CD14-positive monocyte (primary cell): ENCODE measurements around the gene UNC13B. TPM values are rescaled to one million over a fixed set of nuclear protein-coding genes. Genes with fewer than 3 reads are reported as not detected.

Source experiments
- DNase-seq, 3 donors: peaks; one replicate each; pipeline ENCODE4 v3.0.0-alpha.2; 2011 to 2022
- H2AFZ ChIP-seq: 2 replicates; pipeline ENCODE4 v1.6.0; 2012; ENCODE audit warnings: mild to moderate bottlenecking, low read depth, low read length, inconsistent platforms; ENCODE audit not compliant: insufficient read depth, poor library complexity, severe bottlenecking
- H3K27ac ChIP-seq, 2 donors: 1 replicate in 1 of 2; 2 replicates in 1 of 2; pipeline ENCODE4 v1.5.1; 2012 to 2013; ENCODE audit warnings: low read length in 2 of 2, control low read depth in 1 of 2, inconsistent platforms in 1 of 2, low read depth in 1 of 2, mild to moderate bottlenecking in 1 of 2
- H3K27me3 ChIP-seq, 2 donors: one replicate each; pipeline versions ENCODE4 v1.6.0 to v1.6.1; 2011 to 2013; ENCODE audit warnings: low read length in 2 of 2; ENCODE audit not compliant: control insufficient read depth in 2 of 2, insufficient read depth in 2 of 2
- H3K36me3 ChIP-seq, 2 donors: replicated peaks in 1 of 2; 1 replicate in 1 of 2; 2 replicates in 1 of 2; pipeline versions ENCODE4 v1.5.1 to v1.6.1; 2012 to 2013; ENCODE audit warnings: low read length in 2 of 2, control low read depth in 1 of 2, inconsistent platforms in 1 of 2, mild to moderate bottlenecking in 1 of 2; ENCODE audit not compliant: insufficient read depth in 2 of 2, control insufficient read depth in 1 of 2
- H3K4me1 ChIP-seq, 2 donors: 1 replicate in 1 of 2; 2 replicates in 1 of 2; pipeline versions ENCODE4 v1.5.1 to v1.6.1; 2012 to 2013; ENCODE audit warnings: low read length in 2 of 2, control low read depth in 1 of 2, inconsistent platforms in 1 of 2, mild to moderate bottlenecking in 1 of 2, moderate library complexity in 1 of 2; ENCODE audit not compliant: insufficient read depth in 2 of 2, control insufficient read depth in 1 of 2
- H3K4me2 ChIP-seq: replicated peaks from 2 replicates; pipeline ENCODE3; 2012; ENCODE audit warnings: low read length, moderate library complexity, mild to moderate bottlenecking; ENCODE audit not compliant: poor library complexity, severe bottlenecking; ENCODE audit errors: extremely low read depth
- H3K4me3 ChIP-seq, 3 experiments: fragments of 200-600 bp in 1 of 3; sonication (generic) in 1 of 3; replicated peaks in 1 of 3; 1 replicate in 2 of 3; 2 replicates in 1 of 3; pipeline ENCODE4 v1.5.1; 2011 to 2013; ENCODE audit warnings: low read length in 3 of 3, mild to moderate bottlenecking in 3 of 3, control low read depth in 2 of 3, low read depth in 2 of 3, inconsistent platforms in 1 of 3, moderate library complexity in 1 of 3
- H3K79me2 ChIP-seq: 2 replicates; pipeline ENCODE4 v1.6.0; 2012; ENCODE audit warnings: mild to moderate bottlenecking, control low read depth, inconsistent platforms, low read length, moderate library complexity; ENCODE audit not compliant: insufficient read depth
- H3K9ac ChIP-seq: 2 replicates; pipeline ENCODE4 v1.6.0; 2017; ENCODE audit warnings: low read length, mild to moderate bottlenecking; ENCODE audit not compliant: insufficient read depth, poor library complexity, severe bottlenecking
- H3K9me3 ChIP-seq, 2 donors: replicated peaks in 1 of 2; 1 replicate in 1 of 2; 2 replicates in 1 of 2; pipeline versions ENCODE4 v1.5.1 to v1.6.1; 2012 to 2013; ENCODE audit warnings: low read length in 2 of 2, control low read depth in 1 of 2; ENCODE audit not compliant: control insufficient read depth in 1 of 2, insufficient read depth in 1 of 2
- H4K20me1 ChIP-seq: 2 replicates; pipeline ENCODE4 v1.6.0; 2012; ENCODE audit warnings: mild to moderate bottlenecking, low read length, control low read depth, moderate library complexity; ENCODE audit not compliant: insufficient read depth
- H3K27ac Mint-ChIP-seq, 7 donors: one replicate each; pipeline ENCODE4 v1.8.0; 2020; ENCODE audit warnings: mild to moderate bottlenecking in 7 of 7, mixed read lengths in 7 of 7, moderate library complexity in 6 of 7, inconsistent platforms in 2 of 7
- H3K27me3 Mint-ChIP-seq, 3 donors: one replicate each; pipeline ENCODE4 v1.8.0; 2021 to 2022; ENCODE audit warnings: low read depth in 3 of 3, mild to moderate bottlenecking in 3 of 3, mixed read lengths in 3 of 3, moderate library complexity in 3 of 3, inconsistent platforms in 1 of 3
- H3K36me3 Mint-ChIP-seq, 2 donors: one replicate each; pipeline ENCODE4 v1.8.0; 2020; ENCODE audit warnings: mixed read lengths in 2 of 2, inconsistent platforms in 1 of 2, mild to moderate bottlenecking in 1 of 2
- H3K4me1 Mint-ChIP-seq: one replicate; pipeline ENCODE4 v1.8.0; 2020; ENCODE audit warnings: mild to moderate bottlenecking, mixed read lengths
- H3K4me3 Mint-ChIP-seq, 2 donors: one replicate each; pipeline ENCODE4 v1.8.0; 2020; ENCODE audit warnings: mild to moderate bottlenecking in 2 of 2, mixed read lengths in 2 of 2, moderate library complexity in 1 of 2
- H3K9me3 Mint-ChIP-seq, 7 donors: one replicate each; pipeline ENCODE4 v1.8.0; 2020 to 2022; ENCODE audit warnings: mixed read lengths in 7 of 7, mild to moderate bottlenecking in 6 of 7, moderate library complexity in 6 of 7, inconsistent platforms in 2 of 7
- WGBS: methylation state at CpG from one replicate; pipeline ENCODE4 v1.1.5; 2013; ENCODE audit warnings: missing lambda C conversion rate; ENCODE audit not compliant: insufficient coverage; 5-methylcytosine and 5-hydroxymethylcytosine counted together
- intact Hi-C, 2 donors: fragments of 100-400 bp; cut with micrococcal nuclease; formaldehyde crosslinking; loops; one replicate each; pipeline versions ENCODE4 v1.15.0 to v1.15.1; 2023
- polyA plus RNA-seq, 3 donors: library from polyadenylated mRNA; depleted of rRNA in 1 of 3; unstranded in 2 of 3; stranded (reverse) in 1 of 3; fragments of 300-500 nt in 2 of 3; fragments of >200 nt in 1 of 3; fragmentation: Illumina TruSeq in 2 of 3; gene quantifications; 1 replicate in 2 of 3; 2 replicates in 1 of 3; pipeline ENCODE4 v1.2.3, GENCODE V29; 2012 to 2021
- TF ChIP-seq, protein P1 (sequence below): fragments of 200-600 bp; IDR thresholded peaks from one replicate; pipeline ENCODE4 v1.8.0; 2022; ENCODE audit warnings: antibody characterized with exemption, mild to moderate bottlenecking

The UNC13B gene
- polyA plus RNA-seq, 3 donors: 0.41 to 0.81 (median 0.66) TPM

DNA sequence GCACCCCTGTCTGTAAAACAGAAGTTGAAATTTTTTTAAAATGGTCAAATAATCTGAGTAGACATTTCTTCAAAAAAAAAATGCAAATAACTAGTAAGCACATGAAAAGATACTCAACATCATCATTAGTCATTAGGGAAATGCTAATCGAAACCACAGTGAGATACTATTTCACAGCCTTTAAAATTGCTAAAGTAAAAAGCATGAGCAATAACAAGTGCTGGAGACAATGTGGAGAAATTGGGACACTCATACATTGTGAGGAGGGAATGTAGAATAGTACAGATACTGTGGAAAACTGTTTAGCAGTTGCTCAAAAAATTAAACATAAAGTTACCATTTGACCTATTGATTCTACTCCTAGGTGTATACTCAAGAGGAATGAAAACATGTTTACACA, 269.7 kb downstream of the UNC13B start:
- Histone ChIP-seq H3K4me3 (no peak overlapping the region), H3K4me1 (no peaks in the 10 kb centered on the region), H3K4me2 (no peak overlapping the region), H2AFZ (no peak overlapping the region), H3K9ac (no peak overlapping the region), H3K79me2 (no peaks in the 10 kb centered on the region), H4K20me1 (no peaks in the 10 kb centered on the region), H3K9me3 (peaks cover 0 to 4% of the 10 kb centered on the region in 2 donors), H3K27me3 (no peaks in the 10 kb centered on the region), H3K36me3 (no peaks in the 10 kb centered on the region), H3K27ac (no peak overlapping the region)
- Mint-ChIP-seq H3K27me3 (peaks cover 0 to 9% (median 2%) of the 10 kb centered on the region in 3 donors), H3K36me3 (no peaks in the 10 kb centered on the region), H3K9me3 (peaks cover 0 to 12% (median 10%) of the 10 kb centered on the region in 7 donors), H3K27ac (no peak overlapping the region), H3K4me1 (no peaks in the 10 kb centered on the region), H3K4me3 (no peak overlapping the region)
- no peak for DNase-seq
- intact Hi-C loops: no loop called here
- TF ChIP-seq, protein P1, sequence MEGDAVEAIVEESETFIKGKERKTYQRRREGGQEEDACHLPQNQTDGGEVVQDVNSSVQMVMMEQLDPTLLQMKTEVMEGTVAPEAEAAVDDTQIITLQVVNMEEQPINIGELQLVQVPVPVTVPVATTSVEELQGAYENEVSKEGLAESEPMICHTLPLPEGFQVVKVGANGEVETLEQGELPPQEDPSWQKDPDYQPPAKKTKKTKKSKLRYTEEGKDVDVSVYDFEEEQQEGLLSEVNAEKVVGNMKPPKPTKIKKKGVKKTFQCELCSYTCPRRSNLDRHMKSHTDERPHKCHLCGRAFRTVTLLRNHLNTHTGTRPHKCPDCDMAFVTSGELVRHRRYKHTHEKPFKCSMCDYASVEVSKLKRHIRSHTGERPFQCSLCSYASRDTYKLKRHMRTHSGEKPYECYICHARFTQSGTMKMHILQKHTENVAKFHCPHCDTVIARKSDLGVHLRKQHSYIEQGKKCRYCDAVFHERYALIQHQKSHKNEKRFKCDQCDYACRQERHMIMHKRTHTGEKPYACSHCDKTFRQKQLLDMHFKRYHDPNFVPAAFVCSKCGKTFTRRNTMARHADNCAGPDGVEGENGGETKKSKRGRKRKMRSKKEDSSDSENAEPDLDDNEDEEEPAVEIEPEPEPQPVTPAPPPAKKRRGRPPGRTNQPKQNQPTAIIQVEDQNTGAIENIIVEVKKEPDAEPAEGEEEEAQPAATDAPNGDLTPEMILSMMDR: no peak
- no CpG with 5 or more reads among the region's 1 CpG for WGBS

DNA sequence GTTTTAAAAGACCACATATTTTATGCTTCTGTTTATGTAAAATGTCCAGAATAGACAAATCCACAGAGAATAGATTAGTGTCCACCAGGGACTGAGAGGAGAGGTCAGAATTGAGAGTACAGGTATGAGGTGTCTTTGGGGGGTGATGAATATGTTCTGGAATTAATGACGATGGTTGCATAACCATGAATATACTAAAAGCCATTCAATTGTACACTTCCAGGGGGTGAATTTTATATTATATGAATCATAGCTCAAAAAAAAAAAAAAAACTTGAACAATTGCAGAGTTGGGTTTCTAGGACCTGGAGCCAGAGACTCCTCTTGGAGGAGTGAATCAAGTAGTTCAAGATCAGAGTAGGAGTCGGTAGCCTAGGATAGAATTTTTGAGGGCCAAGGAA, 270.3 kb downstream of the UNC13B start:
- no peak overlapping the region for H2AFZ ChIP-seq
- H4K20me1 ChIP-seq: no peaks in the 10 kb centered on the region
- Mint-ChIP-seq H3K4me1 (no peaks in the 10 kb centered on the region), H3K9me3 (peaks cover 0 to 12% (median 10%) of the 10 kb centered on the region in 7 donors), H3K27me3 (peaks cover 0 to 4% (median 2%) of the 10 kb centered on the region in 3 donors), H3K36me3 (no peaks in the 10 kb centered on the region), H3K4me3 (no peak overlapping the region), H3K27ac (no peak overlapping the region)
- 100% methylated on average over 1 of the region's 2 CpGs for WGBS
- H3K36me3 ChIP-seq: no peaks in the 10 kb centered on the region
- peaks cover 0 to 4% of the 10 kb centered on the region in 2 donors for H3K9me3 ChIP-seq
- H3K4me1 ChIP-seq: no peaks in the 10 kb centered on the region
- no peak overlapping the region for H3K4me2 ChIP-seq
- TF ChIP-seq, protein P1: no peak
- H3K27ac ChIP-seq: no peak overlapping the region
- DNase-seq: no peak
- intact Hi-C loops: no loop called here
- H3K79me2 ChIP-seq: no peaks in the 10 kb centered on the region
- no peak overlapping the region for H3K9ac ChIP-seq
- H3K4me3 ChIP-seq: no peak overlapping the region
- no peaks in the 10 kb centered on the region for H3K27me3 ChIP-seq
